BE2C (cell line): ENCODE measurements around the gene MAPK10.

Experiments used
- DNase-seq: peaks from one replicate; pipeline ENCODE4 v3.0.0-alpha.2; 2020
- H3K27me3 ChIP-seq: fragments of 250-450 bp; sonication (Bioruptor Pico); 2 replicates; pipeline ENCODE4 v1.5.1; 2020; ENCODE audit warnings: mild to moderate bottlenecking
- H3K36me3 ChIP-seq: fragments of 250-450 bp; sonication (Bioruptor Pico); 2 replicates; pipeline ENCODE4 v1.5.1; 2020; ENCODE audit warnings: mild to moderate bottlenecking
- H3K4me1 ChIP-seq: fragments of 250-450 bp; sonication (Bioruptor Pico); 2 replicates; pipeline ENCODE4 v1.5.1; 2020
- H3K4me3 ChIP-seq: 2 replicates; pipeline ENCODE4 v1.5.1; 2011; ENCODE audit warnings: low read depth, low read length
- H3K9me3 ChIP-seq: fragments of 250-450 bp; sonication (Bioruptor Pico); 2 replicates; pipeline ENCODE4 v1.5.1; 2020
- TF ChIP-seq, protein P1 (sequence below): IDR thresholded peaks from 2 replicates; pipeline ENCODE4 v1.5.1; 2012; ENCODE audit warnings: mild to moderate bottlenecking, low read depth, low read length

Gene MAPK10

DNA sequence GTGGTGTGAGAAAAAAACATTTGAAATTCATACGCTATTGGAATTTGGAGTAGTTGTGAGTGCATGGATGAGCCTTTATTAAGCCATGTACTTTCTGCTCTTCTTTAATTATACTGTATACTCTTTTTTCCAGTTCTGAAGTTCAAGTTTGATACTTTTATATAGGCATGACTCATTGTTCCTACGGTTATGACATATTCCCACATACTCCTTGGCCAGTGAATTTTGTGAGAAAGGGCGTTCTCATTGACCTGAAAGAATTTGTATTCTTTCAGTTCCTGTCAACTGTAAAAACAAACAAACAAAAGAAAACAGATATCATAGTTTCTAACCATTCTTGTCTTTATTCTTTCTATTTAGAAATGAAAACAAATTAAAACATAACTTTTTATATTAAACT is 407.3 kb downstream of the MAPK10 start:
- Histone ChIP-seq H3K4me1 (no peaks in the 10 kb centered on the region; the same call in 1 of the 2 replicates), H3K9me3 (no peaks in the 10 kb centered on the region), H3K36me3 (no peaks in the 10 kb centered on the region), H3K27me3 (no peaks in the 10 kb centered on the region), H3K4me3 (no peak overlapping the region)
- TF ChIP-seq, protein P1, sequence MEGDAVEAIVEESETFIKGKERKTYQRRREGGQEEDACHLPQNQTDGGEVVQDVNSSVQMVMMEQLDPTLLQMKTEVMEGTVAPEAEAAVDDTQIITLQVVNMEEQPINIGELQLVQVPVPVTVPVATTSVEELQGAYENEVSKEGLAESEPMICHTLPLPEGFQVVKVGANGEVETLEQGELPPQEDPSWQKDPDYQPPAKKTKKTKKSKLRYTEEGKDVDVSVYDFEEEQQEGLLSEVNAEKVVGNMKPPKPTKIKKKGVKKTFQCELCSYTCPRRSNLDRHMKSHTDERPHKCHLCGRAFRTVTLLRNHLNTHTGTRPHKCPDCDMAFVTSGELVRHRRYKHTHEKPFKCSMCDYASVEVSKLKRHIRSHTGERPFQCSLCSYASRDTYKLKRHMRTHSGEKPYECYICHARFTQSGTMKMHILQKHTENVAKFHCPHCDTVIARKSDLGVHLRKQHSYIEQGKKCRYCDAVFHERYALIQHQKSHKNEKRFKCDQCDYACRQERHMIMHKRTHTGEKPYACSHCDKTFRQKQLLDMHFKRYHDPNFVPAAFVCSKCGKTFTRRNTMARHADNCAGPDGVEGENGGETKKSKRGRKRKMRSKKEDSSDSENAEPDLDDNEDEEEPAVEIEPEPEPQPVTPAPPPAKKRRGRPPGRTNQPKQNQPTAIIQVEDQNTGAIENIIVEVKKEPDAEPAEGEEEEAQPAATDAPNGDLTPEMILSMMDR, result no peak
- no peak for DNase-seq

DNA sequence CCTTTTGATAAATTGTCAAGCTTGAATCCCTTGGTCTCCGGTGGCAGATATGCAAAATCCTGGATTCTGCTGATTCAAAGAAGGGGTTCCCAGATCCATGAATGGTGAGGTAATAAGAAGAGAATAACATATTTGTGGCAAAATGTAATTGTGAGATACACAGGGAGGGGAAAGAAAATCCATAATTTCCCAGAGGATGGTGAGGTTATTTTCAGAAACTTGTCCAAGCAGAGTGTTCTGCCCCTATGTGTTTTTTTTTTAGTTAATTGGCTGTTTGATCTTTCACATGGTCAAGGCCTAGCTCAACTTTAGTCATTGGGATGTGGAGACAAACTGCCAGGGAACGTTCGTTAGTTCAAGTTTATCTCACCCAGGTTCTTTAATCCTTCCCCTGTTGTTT is 408.8 kb downstream of the MAPK10 start:
- no peaks in the 10 kb centered on the region for H3K36me3 ChIP-seq
- H3K4me3 ChIP-seq, result no peak overlapping the region
- TF ChIP-seq, protein P1, result no peak
- no peaks in the 10 kb centered on the region for H3K9me3 ChIP-seq
- no peak for DNase-seq
- no peaks in the 10 kb centered on the region for H3K27me3 ChIP-seq
- no peaks in the 10 kb centered on the region; the same call in 1 of the 2 replicates for H3K4me1 ChIP-seq

DNA sequence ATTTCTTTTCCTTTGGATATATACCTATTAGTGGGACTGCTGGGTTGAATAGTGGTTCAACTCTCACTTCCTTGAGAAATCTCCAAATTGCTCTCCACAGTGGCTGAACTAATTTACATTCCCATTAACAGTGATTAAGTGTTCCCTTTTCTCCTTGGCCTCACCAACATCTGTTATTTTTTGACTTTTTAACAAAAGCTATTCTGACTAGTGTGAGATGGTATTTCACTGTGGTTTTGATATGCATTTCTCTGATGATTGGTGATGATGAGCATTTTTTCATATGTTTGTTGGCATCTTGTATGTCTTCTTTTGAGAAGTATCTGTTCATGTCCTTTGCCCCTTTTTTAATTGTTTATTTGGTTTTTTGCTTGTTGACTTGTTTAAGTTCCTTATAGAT is 413.0 kb downstream of the MAPK10 start:
- Histone ChIP-seq H3K36me3 (no peaks in the 10 kb centered on the region), H3K9me3 (no peaks in the 10 kb centered on the region), H3K4me3 (no peak overlapping the region), H3K27me3 (no peaks in the 10 kb centered on the region), H3K4me1 (no peaks in the 10 kb centered on the region)
- DNase-seq, result no peak
- TF ChIP-seq, protein P1, result no peak

DNA sequence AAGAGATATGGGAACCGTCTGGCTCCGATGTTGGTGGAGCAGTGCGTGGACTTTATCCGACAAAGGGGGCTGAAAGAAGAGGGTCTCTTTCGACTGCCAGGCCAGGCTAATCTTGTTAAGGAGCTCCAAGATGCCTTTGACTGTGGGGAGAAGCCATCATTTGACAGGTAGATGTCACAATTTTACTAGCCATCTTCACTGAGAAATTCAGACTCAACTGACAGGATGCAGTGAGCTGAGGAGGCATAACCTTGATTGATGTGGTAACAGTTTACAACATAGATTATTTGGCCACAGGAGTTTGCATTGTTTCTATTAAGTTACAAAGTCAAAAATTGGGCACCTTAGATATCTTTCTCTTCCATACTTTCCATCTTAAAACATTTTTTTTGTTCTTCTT is 417.7 kb downstream of the MAPK10 start:
- no peaks in the 10 kb centered on the region for H3K4me1 ChIP-seq
- H3K27me3 ChIP-seq, result no peaks in the 10 kb centered on the region
- TF ChIP-seq, protein P1, result no peak
- no peaks in the 10 kb centered on the region for H3K36me3 ChIP-seq
- H3K9me3 ChIP-seq, result no peaks in the 10 kb centered on the region
- no peak overlapping the region for H3K4me3 ChIP-seq
- no peak for DNase-seq

DNA sequence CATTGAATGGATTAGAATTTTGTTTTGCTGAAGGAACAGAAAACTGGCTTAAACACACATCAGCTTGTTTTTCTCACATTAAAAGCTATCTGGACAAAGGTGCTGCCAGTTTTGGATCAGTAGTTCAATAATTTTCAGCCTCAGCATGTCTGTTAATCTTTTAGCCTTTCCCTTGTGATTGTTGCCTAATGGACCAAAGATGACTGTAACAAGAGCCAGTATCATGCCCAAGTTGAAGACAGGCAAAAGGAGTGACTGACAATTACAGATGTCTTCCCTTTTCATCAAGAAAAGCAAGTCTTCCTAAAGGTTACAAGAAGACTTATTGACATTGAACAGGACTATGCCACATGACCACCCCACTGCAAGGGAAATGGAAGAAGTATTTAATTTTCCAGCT is 419.7 kb downstream of the MAPK10 start:
- no peaks in the 10 kb centered on the region for H3K9me3 ChIP-seq
- H3K27me3 ChIP-seq, result no peaks in the 10 kb centered on the region
- DNase-seq, result no peak
- no peaks in the 10 kb centered on the region for H3K4me1 ChIP-seq
- no peak overlapping the region for H3K4me3 ChIP-seq
- TF ChIP-seq, protein P1, result no peak
- H3K36me3 ChIP-seq, result no peaks in the 10 kb centered on the region
